ENCODE measurements around the gene RHBDL2.
"Not testable (repeated sequence)": the region's sequence is repeated elsewhere in the genome, so short reads cannot be mapped to it uniquely, and the experiment has no call there.

Gene RHBDL2

DNA sequence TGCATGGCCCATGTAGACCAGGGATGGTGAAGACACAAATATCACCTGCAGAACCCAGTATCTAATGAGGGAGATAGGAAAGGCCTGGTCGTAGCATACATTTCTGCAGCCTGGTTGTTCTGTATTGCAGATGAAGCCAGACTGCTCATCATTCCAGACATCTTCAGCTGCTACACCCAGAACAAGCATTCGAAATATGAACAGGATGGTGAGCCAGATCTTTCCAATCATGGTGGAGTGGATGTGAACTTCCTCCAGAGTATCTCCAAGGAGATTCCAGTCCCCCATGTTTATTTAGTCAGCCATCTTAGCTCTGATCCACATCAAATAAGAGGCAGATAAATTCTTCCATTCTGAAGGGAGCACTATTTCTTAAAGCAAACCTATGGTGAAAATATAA is 65.8 kb downstream of the RHBDL2 start:
- DNase-seq (ENCODE audit: low read depth), result no peak

- DNase-seq (ENCODE audit: low read depth), result peak; percentile 97
Measured at GRCh38 chr1:38873027-38873969, 68.3 kb downstream of the RHBDL2 start, which contains the start of gene MYCBP. MYCBP (minus strand) TSS chr1:38873348; CDS start chr1:38873305, 43 bp downstream.

DNA sequence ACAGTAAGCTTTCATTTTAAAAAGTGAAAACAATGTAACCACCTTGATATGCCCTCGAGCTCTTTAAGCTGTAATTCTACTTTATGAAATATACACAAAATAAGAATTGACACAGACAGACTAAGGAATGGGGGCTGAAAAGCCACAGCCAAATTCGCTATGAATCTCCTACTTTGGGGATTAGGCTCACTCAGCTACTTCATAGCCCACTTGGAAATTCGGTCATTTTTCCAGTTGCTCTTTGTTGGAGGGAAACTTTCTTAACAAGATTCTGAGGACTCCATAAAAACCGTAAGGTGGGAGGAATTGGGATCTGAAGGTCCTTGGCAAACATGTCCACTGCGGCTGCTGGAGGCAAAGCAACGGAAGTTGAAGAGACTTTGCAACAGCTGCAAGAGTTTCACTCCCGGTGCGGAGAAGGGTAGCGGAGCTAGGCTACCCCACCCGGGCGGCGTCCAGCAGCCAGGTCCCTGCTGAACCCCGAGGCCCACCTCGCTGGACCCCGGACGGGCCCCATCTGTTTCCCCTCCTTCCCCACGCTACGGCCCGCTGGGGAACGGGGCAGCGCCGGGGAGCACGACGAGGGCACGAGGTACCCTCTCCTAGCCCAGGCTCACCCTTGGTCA is 69.1 kb downstream of the RHBDL2 start:
- no peak for DNase-seq (ENCODE audit: low read depth)

DNA sequence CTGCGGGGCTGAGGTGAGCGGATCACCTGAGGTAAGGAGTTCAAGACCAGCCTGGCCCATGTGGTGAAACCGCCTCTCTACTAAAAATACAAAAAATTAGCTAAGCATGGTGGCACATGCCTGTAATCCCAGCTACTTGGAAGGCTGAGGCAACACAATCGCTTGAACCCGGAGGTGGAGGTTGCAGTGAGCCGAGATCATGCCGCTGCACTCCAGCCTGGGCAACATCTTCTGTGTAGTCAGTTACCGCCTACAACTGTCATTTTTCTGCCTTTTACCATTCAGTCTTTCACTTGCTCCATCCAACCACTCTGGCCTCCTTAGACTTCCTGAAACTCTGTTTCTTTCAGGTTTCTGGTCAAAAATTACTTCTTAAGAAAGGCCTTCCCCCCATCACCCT is 70.6 kb downstream of the RHBDL2 start:
- DNase-seq (ENCODE audit: low read depth), result no peak

- DNase-seq (ENCODE audit: low read depth), result no peak
Measured at GRCh38 chr1:38867208-38867607, 74.4 kb downstream of the RHBDL2 start.

DNA sequence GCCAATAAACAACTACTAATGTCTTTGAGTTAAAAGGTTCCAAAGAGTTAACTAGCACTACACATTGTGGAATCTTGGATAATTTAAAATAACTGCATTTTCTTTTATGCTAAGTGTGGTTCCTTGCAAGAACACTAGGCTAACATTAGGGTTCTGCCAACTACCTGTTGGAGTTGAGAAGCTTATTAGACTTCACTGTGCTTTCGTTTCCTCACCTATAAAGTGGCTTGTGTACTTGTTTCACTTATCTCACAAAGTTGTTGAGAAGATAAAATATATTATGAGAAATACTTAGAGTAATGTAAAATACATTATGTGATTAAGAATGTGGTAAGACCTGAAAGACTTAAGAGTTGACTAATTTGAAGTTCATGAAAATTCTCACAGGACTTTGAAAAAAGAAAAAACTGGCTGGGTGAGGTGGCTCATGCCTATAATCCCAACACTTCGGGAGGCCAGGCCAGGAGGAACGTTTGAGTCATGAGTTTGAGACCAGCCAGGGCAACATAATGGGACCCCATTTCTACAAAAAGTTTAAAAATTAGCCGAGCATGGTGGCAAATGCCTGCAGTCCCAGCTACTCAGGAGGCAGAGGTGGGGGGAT is 76.4 kb downstream of the RHBDL2 start:
- no peak for DNase-seq (ENCODE audit: low read depth)

DNA sequence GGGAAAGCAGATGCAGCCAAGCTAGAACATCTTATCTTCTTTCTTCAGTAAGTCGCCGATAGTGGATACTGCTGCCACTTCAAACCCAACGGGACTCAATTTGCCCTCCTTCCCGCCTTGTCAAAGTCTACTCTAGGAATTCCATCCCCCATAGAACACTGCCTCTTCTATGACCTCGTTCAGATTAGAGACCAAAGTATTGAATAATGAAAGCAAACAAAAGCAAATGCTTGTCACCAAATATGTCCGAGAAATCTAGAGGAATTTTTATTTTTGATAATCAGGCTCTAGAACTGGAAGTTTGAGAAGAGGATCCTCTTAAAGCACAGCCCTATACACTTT is 81.2 kb downstream of the RHBDL2 start:
- DNase-seq (ENCODE audit: low read depth), result no peak

DNA sequence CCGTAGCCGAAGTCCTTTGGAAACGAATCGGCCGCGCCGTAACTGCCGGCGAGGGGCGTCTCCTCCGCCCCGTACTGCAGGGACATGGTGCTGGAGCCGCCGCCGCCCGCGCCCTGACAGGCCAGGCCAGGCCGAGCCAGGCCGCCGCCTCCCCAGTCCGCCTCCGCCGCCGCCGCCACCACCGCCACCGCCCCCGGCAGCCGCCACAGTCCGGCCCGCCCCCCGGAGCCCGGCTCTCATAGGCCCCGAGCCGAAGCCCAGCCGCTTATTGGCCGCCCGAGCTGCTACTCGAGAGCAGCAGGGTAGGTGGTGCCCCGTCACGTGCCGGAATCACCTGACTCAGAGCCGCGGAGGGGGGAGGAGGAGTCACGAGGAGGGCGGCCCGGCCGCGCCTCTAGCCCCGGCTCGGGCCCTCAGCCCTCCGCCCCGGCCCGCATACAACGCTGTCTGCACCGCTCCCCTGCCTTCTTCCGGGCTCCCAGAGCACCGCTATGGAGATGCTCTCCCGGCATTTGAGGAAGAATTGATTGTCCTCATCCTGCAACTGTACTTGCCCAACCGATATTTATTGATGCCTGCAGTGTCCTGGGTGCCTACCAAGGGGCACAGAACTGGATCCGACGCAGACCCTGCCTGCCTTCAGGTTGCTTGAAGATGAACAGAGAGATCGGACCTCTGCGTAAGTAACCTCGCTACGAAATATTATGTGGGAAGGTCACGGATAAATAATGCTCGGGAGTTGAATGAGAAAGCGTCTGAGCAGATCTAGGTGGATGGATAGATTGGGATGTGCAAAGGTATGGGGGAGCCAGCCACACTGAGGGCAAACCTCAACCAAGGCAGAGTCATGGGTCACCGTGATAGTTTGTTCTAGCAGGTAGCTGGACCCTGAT is 81.8 kb downstream of the RHBDL2 start, which contains the start of gene RRAGC:
TSS of gene RRAGC (minus strand) at position 212 of the 893 bp plus-strand sequence. CDS start at position 86, 126 bp downstream.
- DNase-seq (ENCODE audit: low read depth), result peak; percentile 97

DNA sequence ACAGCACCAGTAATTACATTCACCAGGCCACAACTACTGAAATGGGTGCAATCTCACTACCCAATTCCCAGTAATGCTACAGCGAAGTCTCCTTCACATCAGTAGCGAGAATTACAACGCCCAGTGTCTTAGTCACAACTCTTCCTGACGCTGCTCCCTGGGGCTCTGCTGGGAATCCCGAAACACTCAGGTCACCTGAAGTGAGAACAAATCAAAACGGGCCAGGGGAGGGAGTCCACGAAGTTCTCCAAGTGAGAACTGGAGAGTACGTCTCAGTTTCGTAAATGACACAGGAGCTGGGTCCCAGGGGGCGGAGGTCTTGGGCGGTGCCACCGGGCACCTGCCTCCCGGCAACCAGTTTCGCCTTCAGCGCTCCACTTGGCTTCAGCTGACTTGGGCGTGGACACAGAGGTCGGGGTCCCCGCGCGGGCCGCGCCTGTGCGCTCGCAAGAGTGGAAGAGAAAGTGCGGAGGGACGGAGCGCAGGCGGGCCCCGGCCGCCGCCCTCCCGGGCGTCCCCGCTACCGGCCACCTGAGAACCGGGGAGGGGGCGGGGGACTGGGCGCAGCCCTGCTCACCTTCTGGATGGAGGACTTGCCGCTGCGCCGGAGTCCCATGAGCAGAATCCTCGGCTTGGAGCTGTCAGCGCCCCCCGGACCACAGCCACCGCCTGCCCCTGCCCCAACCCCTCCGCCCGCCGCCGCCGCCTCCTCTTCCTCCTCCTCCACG is 82.6 kb downstream of the RHBDL2 start:
- peak; percentile 42 for DNase-seq (ENCODE audit: low read depth)

- DNase-seq (ENCODE audit: low read depth), result no peak
Measured at GRCh38 chr1:38852780-38853179, 88.8 kb downstream of the RHBDL2 start.

GRCh38 chr1:38848071-38848470 is 93.6 kb downstream of the RHBDL2 start:
- no peak for DNase-seq (ENCODE audit: low read depth)

DNA sequence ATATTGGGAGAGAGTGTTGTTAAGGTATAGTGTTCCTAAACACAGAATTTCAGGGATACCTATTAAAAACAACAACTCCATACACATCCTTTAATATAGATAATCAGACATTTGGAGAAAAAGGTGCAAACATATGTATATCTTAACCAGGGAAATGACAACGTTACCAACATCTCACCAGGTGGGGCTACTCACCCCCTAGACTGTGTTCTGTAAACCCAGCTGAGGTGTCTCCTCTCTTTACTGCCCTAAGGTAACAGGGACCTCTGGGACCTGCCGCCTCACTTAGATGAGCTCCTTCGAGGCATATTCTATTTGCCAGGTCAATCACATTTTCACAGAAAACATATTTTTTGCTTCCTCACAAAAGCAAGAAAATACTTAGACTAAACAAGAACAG is 95.4 kb downstream of the RHBDL2 start:
- DNase-seq (ENCODE audit: low read depth), result no peak

- DNase-seq (ENCODE audit: low read depth), result not testable (repeated sequence)
Measured at GRCh38 chr1:38845088-38845487, 96.5 kb downstream of the RHBDL2 start.

GRCh38 chr1:38840281-38840680 is 101.3 kb downstream of the RHBDL2 start:
- DNase-seq (ENCODE audit: low read depth), result no peak

GRCh38 chr1:38839363-38839762 is 102.3 kb downstream of the RHBDL2 start:
- no peak for DNase-seq (ENCODE audit: low read depth)

DNA sequence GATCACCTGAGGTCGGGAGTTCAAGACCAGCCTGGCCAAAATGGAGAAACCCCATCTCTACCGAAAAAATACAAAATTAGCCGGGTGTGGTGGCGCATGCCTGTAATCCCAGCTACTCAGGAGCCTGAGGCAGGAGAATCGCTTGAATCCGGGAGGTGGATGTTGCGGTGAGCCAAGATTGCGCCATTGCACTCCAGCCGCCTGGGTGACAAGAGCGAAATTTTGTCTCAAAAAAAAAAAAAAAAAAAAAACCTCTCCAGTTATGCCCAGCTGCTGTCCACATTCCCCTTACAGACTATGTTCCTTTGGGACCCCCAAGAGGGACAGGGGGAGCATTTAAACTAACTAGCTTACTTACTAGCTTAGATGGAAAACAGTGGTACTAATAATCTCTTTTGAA is 105.3 kb downstream of the RHBDL2 start:
- not testable (repeated sequence) for DNase-seq (ENCODE audit: low read depth)

Measured in stimulated activated CD8-positive, alpha-beta memory T cell treated with anti-CD3 and anti-CD28 coated beads, Interleukin-12 subunit alpha, Interleukin-12 subunit beta, amount 100 ng/mL, for 4 hours (primary cell).